Transverse colon (tissue), 4 donors: Measurements from ENCODE around the gene ADGRA3.

Source experiments
- POLR2A ChIP-seq: fragments of 450-650 bp; IDR thresholded peaks from one replicate; pipeline ENCODE4 v1.6.1; 2016; ENCODE audit warnings: antibody characterized with exemption, mild to moderate bottlenecking, moderate library complexity
- POLR2AphosphoS5 ChIP-seq, 3 donors: sonication (generic); formaldehyde crosslinking; IDR thresholded peaks; one replicate each; pipeline ENCODE4 v1.6.1; 2016; ENCODE audit warnings: antibody characterized with exemption in 3 of 3
- TF ChIP-seq, protein P1 (sequence below), 5 experiments: fragments of 200-600 bp in 3 of 5; fragments of 450-650 bp in 2 of 5; sonication (generic) in 3 of 5; IDR thresholded peaks; 1 replicate in 2 of 5; 2 replicates in 3 of 5; pipeline ENCODE4 v1.5.1; 2016 to 2017; ENCODE audit warnings: antibody characterized with exemption in 5 of 5, inconsistent platforms in 3 of 5, mild to moderate bottlenecking in 2 of 5, moderate library complexity in 1 of 5

DNA sequence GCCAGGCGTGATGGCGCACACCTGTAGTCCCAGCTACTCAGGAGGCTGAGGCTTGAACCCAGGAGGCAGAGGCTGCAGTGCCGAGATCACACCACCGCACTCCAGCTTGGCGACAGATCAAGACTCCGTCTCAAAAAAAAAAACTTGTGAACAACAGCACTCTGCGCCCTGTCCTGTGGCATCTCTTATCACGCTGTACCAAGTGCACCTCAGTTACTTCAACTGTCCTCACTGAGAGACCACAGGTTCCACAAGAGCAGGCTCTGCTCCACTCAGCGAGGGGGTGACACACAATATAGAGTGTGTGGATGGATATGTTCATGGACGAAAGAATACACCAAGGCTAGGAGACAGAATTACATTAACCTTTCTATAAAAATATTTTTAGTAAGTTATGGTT is 49.3 kb downstream of the ADGRA3 start:
- TF ChIP-seq, protein P1, sequence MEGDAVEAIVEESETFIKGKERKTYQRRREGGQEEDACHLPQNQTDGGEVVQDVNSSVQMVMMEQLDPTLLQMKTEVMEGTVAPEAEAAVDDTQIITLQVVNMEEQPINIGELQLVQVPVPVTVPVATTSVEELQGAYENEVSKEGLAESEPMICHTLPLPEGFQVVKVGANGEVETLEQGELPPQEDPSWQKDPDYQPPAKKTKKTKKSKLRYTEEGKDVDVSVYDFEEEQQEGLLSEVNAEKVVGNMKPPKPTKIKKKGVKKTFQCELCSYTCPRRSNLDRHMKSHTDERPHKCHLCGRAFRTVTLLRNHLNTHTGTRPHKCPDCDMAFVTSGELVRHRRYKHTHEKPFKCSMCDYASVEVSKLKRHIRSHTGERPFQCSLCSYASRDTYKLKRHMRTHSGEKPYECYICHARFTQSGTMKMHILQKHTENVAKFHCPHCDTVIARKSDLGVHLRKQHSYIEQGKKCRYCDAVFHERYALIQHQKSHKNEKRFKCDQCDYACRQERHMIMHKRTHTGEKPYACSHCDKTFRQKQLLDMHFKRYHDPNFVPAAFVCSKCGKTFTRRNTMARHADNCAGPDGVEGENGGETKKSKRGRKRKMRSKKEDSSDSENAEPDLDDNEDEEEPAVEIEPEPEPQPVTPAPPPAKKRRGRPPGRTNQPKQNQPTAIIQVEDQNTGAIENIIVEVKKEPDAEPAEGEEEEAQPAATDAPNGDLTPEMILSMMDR (IDR thresholded peaks at IDR 0.05) = no peak
- no peak for TF ChIP-seq POLR2A
- TF ChIP-seq POLR2AphosphoS5 (IDR thresholded peaks at IDR 0.05) = no peak
